ENCODE results near the gene SKAP1.

Gene SKAP1

DNA sequence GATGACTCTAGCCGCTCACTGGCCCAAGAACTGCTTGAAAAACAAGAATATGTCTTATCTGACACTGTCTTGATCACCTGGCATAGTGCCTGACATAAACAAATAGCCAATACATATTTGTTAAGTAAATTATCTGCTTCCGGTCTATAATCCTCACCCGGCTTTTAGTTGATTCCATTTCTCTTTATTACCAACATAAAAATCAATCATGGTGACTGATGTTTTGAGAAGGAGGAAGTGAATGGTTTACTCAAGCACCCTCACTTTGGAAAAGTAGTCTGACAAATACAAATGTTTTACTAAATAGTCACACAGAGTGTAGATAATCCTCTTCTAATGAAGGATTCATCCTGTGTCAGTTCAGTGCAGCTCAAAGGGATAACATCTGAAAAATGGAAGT lies 47.0 kb downstream of the SKAP1 start:
- no peaks in the 10 kb centered on the region for H3K79me2 ChIP-seq (ENCODE audit: low read length)
- H3K4me3 ChIP-seq (ENCODE audit: low read length) = no peak overlapping the region
- no peak overlapping the region for H3K4me2 ChIP-seq (ENCODE audit: low read depth, low read length)
- no peaks in the 10 kb centered on the region for H3F3A ChIP-seq (ENCODE audit: insufficient read depth, low read length)
- H3K9me2 ChIP-seq (replicated peaks; ENCODE audit: insufficient read depth, low read length) = no peaks in the 10 kb centered on the region
- no peaks in the 10 kb centered on the region for H3K9me3 ChIP-seq (replicated peaks; ENCODE audit: insufficient read depth, low read length)
- no peak overlapping the region for H2AFZ ChIP-seq (ENCODE audit: low read length)
- no peaks in the 10 kb centered on the region for H3K4me1 ChIP-seq (ENCODE audit: low read length)
- H3K27me3 ChIP-seq (replicated peaks; ENCODE audit: insufficient read depth, low read length) = no peaks in the 10 kb centered on the region
- no peak overlapping the region for H3K27ac ChIP-seq (ENCODE audit: low read length)
- DNase-seq = no peak
- H3K36me3 ChIP-seq (replicated peaks; ENCODE audit: insufficient read depth, low read length) = no peaks in the 10 kb centered on the region
- H4K20me1 ChIP-seq (ENCODE audit: insufficient read depth, low read length) = no peaks in the 10 kb centered on the region
- no peak for TF ChIP-seq EZH2 (optimal IDR thresholded peaks at IDR 0.05; ENCODE audit: low read depth, low read length)
- H3K9ac ChIP-seq (ENCODE audit: low read length) = no peak overlapping the region

DNA sequence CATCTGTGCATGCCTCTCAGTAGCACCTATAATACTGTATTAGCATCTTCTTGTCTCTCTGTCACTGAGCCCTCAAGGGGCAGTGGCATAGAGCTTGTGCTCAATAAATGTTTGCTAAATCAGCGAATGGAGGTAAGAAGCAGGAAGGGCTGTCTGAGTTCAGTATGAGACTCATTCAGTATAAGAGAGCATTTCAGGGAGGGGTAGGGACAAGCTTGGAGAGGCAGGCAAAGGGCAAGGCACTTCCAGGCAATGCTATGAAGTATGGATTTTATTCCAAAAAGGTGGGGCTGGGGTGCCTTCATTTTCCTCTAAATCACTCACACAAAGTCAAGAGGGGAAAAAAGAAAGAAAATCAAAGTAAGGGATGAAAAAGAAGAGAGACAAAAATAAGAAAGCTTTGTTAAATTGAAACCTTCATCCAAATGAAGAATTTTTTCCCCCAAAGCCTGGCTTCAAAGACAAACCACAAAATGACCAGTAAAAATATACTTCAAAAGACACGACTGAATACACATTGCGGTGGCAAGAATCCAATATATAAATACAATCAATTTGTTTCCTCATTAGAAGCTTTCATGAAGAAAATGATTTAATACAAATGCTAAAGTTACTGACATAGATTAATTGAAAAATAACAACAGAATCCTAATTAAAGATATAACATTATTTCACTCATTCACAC lies 51.2 kb downstream of the SKAP1 start:
- no peaks in the 10 kb centered on the region for H3K36me3 ChIP-seq (replicated peaks; ENCODE audit: insufficient read depth, low read length)
- no peaks in the 10 kb centered on the region for H4K20me1 ChIP-seq (ENCODE audit: insufficient read depth, low read length)
- no peaks in the 10 kb centered on the region for H3K9me3 ChIP-seq (replicated peaks; ENCODE audit: insufficient read depth, low read length)
- H3K27ac ChIP-seq (ENCODE audit: low read length) = no peak overlapping the region
- H3K9me2 ChIP-seq (replicated peaks; ENCODE audit: insufficient read depth, low read length) = no peaks in the 10 kb centered on the region
- no peak overlapping the region for H3K4me3 ChIP-seq (ENCODE audit: low read length)
- H3F3A ChIP-seq (ENCODE audit: insufficient read depth, low read length) = no peaks in the 10 kb centered on the region
- H3K79me2 ChIP-seq (ENCODE audit: low read length) = no peaks in the 10 kb centered on the region
- H3K4me2 ChIP-seq (ENCODE audit: low read depth, low read length) = no peak overlapping the region
- H2AFZ ChIP-seq (ENCODE audit: low read length) = no peak overlapping the region
- no peak overlapping the region for H3K9ac ChIP-seq (ENCODE audit: low read length)
- no peaks in the 10 kb centered on the region for H3K4me1 ChIP-seq (ENCODE audit: low read length)
- TF ChIP-seq, protein P1, sequence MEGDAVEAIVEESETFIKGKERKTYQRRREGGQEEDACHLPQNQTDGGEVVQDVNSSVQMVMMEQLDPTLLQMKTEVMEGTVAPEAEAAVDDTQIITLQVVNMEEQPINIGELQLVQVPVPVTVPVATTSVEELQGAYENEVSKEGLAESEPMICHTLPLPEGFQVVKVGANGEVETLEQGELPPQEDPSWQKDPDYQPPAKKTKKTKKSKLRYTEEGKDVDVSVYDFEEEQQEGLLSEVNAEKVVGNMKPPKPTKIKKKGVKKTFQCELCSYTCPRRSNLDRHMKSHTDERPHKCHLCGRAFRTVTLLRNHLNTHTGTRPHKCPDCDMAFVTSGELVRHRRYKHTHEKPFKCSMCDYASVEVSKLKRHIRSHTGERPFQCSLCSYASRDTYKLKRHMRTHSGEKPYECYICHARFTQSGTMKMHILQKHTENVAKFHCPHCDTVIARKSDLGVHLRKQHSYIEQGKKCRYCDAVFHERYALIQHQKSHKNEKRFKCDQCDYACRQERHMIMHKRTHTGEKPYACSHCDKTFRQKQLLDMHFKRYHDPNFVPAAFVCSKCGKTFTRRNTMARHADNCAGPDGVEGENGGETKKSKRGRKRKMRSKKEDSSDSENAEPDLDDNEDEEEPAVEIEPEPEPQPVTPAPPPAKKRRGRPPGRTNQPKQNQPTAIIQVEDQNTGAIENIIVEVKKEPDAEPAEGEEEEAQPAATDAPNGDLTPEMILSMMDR (IDR thresholded peaks at IDR 0.05; ENCODE audit: low read length) = no peak
- H3K27me3 ChIP-seq (replicated peaks; ENCODE audit: insufficient read depth, low read length) = no peaks in the 10 kb centered on the region
- no peak for DNase-seq

DNA sequence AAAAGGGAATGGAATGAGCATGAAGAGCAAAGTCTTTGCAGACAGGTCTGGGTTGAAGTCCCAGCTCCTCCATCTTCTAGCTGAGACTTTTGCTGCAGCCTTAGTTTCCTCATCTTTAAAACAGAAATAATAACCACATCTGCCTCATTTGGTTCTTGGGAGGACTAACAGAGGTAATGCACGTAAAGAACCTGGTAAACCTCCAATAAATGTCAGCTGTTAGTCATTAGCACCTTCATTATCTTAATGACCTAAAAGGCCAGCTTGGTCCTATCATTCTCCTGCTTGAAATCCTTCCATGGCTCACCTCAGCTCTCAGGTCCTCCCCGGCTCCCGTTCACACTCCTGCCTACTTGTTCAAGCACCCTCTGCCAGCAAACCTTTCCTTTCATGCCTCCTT lies 51.8 kb downstream of the SKAP1 start:
- TF ChIP-seq, protein P1 (IDR thresholded peaks at IDR 0.05; ENCODE audit: low read length) = no peak
- TF ChIP-seq EZH2 (optimal IDR thresholded peaks at IDR 0.05; ENCODE audit: low read depth, low read length) = no peak
- no peak for TF ChIP-seq EZH2phosphoT487 (IDR thresholded peaks at IDR 0.05; ENCODE audit: low read length)
- no peaks in the 10 kb centered on the region for H3K79me2 ChIP-seq (ENCODE audit: low read length)
- H3K36me3 ChIP-seq (replicated peaks; ENCODE audit: insufficient read depth, low read length) = no peaks in the 10 kb centered on the region
- H3K9ac ChIP-seq (ENCODE audit: low read length) = no peak overlapping the region
- H3K27ac ChIP-seq (ENCODE audit: low read length) = no peak overlapping the region
- no peak overlapping the region for H3K4me3 ChIP-seq (ENCODE audit: low read length)
- no peaks in the 10 kb centered on the region for H3K27me3 ChIP-seq (replicated peaks; ENCODE audit: insufficient read depth, low read length)
- H2AFZ ChIP-seq (ENCODE audit: low read length) = no peak overlapping the region
- no peaks in the 10 kb centered on the region for H4K20me1 ChIP-seq (ENCODE audit: insufficient read depth, low read length)
- H3K9me3 ChIP-seq (replicated peaks; ENCODE audit: insufficient read depth, low read length) = no peaks in the 10 kb centered on the region
- H3K9me2 ChIP-seq (replicated peaks; ENCODE audit: insufficient read depth, low read length) = no peaks in the 10 kb centered on the region
- no peaks in the 10 kb centered on the region for H3K4me1 ChIP-seq (ENCODE audit: low read length)
- DNase-seq = no peak
- H3F3A ChIP-seq (ENCODE audit: insufficient read depth, low read length) = no peaks in the 10 kb centered on the region
- H3K4me2 ChIP-seq (ENCODE audit: low read depth, low read length) = no peak overlapping the region

DNA sequence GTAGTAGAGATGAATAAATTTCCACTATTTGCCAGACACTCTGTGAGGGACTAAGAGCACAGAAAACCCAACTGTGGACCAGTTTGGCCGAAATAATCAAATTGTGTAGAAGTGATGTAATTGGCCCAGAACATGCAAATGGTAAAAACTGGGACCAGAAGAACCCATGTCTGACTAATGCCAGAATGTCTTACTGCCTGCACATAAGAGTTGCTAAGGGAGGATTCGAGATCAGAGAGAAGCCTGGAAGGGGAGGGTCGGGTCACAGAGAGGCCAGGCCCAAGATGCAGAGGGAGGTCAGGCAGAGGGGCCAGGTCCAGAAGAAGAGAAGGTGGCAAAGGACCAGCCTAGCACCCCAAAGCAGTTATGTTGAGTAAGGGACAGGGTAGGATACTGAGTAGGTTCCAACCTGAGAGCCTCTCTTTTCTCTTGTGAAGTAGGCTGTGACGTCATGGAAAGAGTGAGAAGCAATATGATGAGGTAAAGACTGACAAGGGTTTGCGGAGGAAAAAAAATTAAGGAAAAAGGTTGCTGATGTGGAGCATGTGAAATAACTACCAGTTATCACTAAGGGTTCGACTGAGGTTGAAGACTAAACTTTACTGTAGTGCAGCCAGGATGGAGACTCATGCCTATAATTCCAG lies 53.2 kb downstream of the SKAP1 start:
- Histone ChIP-seq H3K4me1 (ENCODE audit: low read length) (no peaks in the 10 kb centered on the region), H3K27ac (ENCODE audit: low read length) (no peak overlapping the region), H3K9me3 (replicated peaks; ENCODE audit: insufficient read depth, low read length) (no peaks in the 10 kb centered on the region), H3K9me2 (replicated peaks; ENCODE audit: insufficient read depth, low read length) (no peaks in the 10 kb centered on the region), H3K36me3 (replicated peaks; ENCODE audit: insufficient read depth, low read length) (no peaks in the 10 kb centered on the region), H3K27me3 (replicated peaks; ENCODE audit: insufficient read depth, low read length) (no peaks in the 10 kb centered on the region), H2AFZ (ENCODE audit: low read length) (no peak overlapping the region), H4K20me1 (ENCODE audit: insufficient read depth, low read length) (no peaks in the 10 kb centered on the region), H3K79me2 (ENCODE audit: low read length) (no peaks in the 10 kb centered on the region), H3K4me3 (ENCODE audit: low read length) (no peak overlapping the region), H3F3A (ENCODE audit: insufficient read depth, low read length) (no peaks in the 10 kb centered on the region), H3K9ac (ENCODE audit: low read length) (no peak overlapping the region), H3K4me2 (ENCODE audit: low read depth, low read length) (no peak overlapping the region)
- TF ChIP-seq EZH2 (optimal IDR thresholded peaks at IDR 0.05; ENCODE audit: low read depth, low read length) (no peak), EZH2phosphoT487 (IDR thresholded peaks at IDR 0.05; ENCODE audit: low read length) (no peak)
- TF ChIP-seq, protein P1 (IDR thresholded peaks at IDR 0.05; ENCODE audit: low read length) = no peak
- DNase-seq = no peak
